Measurements from ENCODE around the gene SPRR5.

SPRR5 gene, protein sequence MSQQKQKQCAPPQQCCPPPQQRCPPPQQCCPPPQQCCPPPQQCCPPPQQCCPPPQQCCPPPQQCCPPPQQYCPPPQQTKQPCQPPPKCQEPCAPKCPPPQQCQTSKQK

DNA sequence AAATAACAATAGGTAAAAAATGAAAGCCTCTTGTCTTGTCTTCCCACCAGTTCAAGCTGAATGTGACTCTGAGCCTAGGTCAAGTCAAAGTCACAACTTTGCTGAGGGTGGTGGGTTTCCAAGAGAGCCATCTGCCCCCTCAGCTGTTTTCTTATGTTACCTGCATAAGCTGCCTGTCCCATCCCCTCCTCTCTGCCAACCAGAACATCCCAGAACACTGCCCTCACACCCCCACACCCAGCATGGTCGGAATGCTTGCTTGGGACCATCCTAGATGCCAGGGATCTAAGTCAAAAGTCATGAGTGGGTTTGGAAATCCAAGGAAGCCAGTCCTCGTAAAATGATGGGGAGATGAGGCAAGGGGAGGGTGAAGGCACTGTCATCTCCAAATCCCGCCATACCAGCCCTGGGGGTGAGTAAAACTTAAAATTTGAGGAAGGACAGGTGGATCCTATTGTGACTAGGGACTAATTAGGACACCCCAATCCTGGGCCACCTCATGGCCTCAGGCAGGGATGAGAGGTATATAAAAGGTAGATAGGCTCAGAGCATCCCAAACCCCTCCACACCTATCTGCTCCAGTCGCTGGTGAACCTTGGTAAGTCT lies at the start of gene SPRR5:
SPRR5 (plus strand) TSS at position 556 of the 606 bp plus-strand sequence. CDS start 1,349 bp downstream, outside the sequence.
- DNase-seq (ENCODE audit: low read depth) = no peak

DNA sequence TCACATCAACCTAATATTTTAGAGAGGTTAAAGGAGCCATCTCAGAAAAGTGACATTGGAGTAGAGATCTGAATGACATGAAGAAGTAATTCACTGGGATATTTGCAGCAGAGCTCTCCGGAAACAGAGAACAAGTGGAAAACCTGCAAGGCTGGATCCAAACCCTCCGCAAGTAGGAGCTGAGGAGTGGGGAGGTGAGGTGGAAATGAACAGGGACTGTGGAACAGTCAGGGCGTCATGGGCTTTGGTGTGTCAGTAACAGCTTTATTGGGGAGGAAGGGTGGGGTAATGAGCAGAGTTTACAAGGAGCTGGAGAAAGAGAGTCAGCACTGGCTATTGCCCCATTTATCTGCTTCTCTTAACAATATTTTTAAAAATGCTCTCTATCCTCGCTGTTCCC lies 48.0 kb upstream of the SPRR5 start:
- no peak for DNase-seq (ENCODE audit: low read depth)

DNA sequence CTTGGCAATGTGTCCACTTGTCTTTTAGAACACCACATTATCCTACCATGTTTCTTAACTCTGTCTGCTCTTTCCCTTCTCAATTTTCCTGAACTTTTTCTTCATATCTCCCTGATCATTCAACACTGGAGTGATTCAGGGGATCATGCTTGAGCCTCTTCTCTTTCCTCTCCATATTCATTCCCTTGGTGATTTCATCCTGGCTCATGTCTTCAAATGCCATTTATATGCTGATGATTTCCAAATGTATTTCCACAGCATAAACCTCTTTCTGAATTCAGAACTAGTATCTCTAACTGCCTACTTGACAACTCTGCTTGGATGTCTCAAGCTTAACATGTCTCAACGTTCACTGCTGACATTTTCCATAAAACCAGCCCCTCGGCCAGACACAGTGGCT lies 47.1 kb upstream of the SPRR5 start:
- no peak for DNase-seq (ENCODE audit: low read depth)

DNA sequence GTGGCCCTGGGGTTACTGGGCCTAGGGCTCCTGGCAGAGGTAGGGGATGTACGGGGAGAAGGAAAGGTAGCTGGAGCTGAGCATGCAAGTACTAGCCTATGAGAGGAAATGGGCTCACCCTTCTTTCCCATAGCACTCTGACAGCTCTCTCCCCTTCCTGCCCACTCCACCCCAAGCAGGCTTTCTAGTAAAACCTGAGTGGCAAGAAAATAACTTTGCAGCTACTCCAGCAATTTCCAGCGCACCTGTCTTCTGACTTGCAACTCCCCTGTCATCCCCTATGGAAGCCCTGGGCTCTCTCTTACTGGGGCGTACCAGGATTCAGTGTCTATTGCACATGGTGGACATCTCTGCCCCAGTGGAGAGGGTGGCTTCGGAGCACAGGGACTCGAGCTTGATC lies 45.4 kb upstream of the SPRR5 start:
- no peak for DNase-seq (ENCODE audit: low read depth)

DNA sequence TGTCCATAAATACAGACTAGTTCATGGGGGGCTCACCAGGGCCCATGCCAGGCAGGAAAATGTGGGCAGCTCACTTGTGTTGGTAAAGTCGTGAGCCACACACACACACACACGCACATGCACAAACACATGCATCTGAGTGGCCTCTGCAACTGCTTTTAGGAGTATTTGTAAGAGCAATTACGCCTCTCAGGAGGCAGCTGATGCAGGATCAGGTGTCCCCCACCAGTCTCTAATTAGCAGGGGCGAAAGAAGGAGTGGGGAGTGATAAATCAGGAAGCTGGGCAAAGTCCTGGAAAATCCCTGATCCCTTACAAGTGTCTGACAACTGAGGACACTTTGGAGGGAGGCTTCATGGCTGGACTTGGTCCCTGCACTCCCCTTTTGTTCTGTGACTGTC lies 44.4 kb upstream of the SPRR5 start:
- no peak for DNase-seq (ENCODE audit: low read depth)

DNA sequence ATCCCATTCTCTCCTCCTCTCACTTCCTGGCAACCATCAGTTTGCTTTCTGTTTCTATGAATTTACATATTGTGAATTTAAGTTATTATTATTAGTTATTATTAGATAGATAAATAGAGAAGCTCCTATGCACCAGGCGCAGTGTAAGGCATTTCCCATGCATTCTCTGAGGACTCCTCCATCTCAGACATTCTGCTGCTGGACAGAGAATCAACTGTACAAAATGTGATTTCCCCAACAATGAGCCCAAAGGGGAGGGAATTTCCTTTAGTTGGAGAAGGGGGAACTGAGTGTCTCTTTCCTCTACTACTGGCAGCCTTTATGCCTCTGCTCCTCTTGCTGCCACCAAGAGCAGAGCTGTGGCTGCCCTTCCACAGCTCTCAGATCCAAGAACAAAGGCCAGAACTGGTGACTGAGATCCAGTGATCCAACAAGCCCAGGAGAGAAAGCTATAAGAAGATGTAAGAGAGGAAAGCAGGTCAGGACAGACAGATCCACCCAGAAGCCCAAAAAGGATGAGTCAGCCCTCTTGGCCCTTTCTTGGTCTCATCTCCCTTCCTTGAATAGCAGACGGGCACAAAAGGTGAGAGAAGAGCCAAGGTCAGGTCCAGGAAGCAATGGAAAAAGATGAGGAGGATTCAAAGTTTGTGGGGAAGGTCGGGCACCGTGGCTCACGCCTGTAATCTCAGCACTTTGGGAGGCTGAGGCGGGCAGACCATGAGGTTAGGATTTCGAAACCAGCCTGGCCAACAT lies 42.1 kb upstream of the SPRR5 start:
- no peak for DNase-seq (ENCODE audit: low read depth)

DNA sequence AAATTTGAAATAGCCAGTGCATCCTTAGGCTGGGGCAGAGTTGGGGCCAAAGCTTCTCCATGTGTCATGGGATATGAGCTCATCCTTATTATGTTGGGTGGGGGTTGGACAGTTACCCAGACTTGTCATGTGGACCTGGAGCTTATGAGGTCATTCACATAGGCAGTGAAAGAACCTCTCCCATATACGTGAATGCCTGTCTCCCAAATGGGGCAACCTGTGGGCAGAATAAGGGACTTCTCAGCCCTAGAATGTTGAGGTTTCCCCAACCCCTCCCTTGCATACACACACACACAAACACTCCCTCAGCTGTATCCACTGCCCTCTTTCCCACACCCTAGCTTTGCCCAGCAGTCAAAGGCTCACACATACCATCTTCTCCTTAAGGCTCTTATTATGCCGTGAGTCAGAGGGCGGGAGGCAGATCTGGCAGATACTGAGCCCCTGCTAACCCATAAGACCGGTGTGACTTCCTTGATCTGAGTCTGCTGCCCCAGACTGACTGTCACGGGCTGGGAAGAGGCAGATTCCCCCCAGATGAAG lies 40.9 kb upstream of the SPRR5 start:
- no peak for DNase-seq (ENCODE audit: low read depth)

DNA sequence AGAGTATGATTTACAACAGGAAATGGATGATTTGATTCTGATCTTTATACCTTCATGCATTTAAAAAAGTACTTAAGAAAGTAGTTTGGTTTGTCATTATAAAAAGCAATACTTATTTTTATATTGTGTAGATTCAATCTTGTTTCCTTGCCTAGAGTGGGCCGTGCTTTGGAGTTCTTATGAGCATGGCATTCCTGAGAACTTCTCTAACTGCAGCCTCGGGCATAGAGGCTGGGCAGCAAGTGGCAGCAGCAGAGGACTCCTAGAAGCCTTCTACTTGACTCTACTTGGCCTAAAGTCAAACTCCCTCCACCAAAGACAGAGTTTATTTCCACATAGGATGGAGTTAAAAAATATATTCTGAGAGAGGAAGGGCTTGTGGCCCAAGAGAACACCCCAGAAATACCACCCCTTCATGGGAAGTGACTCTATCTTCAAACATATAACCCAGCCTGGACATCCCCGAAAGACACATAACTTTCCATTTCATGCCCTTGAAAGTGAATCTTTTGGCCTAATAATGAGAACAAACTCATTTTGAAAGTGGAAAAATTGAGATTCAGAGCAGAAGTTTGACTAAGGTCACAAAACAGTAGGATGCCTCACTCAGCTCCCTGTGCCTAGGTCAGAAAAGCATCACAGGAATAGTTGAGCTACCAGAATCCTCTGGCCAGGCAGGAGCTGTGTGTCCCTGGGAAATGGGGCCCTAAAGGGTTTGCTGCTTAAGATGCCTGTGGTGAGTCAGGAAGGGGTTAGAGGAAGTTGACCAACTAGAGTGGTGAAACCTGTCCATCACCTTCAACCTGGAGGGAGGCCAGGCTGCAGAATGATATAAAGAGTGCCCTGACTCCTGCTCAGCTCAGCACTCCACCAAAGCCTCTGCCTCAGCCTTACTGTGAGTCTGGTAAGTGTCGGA lies 39.1 kb upstream of the SPRR5 start, which contains the start of gene IVL:
IVL (plus strand) TSS at position 861 of the 916 bp plus-strand sequence. CDS start 1,252 bp downstream, outside the sequence.
- DNase-seq (ENCODE audit: low read depth) = no peak

DNA sequence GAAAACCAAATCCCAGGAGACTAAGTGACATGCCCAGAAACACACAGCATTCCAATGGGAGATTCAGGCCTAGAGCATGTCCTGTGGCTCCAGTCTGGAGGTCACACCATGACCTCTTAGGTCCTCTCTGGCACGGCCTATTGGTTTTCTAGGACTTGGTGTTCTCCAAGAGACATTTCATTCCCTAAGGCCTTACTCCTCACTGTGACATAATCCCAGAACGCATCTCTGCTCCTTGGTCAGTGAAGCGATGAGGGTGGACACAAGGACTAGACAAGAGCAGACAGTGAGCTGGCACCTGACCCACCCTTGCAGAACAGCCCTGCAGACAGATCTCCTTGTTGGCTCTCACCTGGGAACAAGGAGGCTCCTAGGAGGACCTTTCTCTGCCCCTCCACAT lies 37.8 kb upstream of the SPRR5 start:
- DNase-seq (ENCODE audit: low read depth) = no peak

DNA sequence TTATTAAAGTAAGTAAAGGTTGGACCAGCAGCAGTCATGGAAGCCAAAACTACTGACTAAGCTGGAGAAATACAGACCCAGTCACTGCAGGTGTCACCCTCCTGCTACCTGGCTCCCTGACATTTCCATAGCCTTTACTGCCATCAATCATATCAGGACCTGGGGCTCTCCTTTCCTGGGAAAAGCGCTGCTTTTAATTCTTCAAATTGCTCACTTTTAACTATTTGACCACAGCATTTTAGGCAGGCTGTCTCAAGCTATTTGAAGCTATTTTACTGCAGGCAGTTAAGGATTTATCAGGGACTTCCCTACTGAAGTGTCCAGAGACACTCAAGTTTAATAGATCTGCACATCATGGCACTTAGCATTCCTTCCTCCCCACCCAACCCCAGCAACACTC lies 34.5 kb upstream of the SPRR5 start:
- DNase-seq (ENCODE audit: low read depth) = no peak

DNA sequence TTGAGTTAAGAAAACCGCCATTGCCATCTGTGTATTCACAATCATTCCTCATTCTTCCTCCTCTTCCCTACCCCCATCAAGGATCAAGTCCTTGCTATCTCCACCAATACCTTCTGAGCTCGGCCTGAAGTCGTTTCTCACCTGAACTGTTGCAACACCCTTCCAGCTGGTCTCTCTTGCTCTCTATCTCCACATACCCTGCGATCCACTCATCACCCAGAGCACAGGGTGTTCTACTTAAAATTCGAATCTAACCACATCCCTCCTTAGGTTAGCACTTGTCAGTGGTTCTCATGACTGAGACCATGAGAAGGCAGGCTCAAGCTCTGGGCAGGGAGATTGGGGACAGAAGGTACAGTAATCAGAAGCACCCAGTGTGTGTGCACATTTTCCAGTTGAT lies 34.1 kb upstream of the SPRR5 start:
- DNase-seq (ENCODE audit: low read depth) = no peak

DNA sequence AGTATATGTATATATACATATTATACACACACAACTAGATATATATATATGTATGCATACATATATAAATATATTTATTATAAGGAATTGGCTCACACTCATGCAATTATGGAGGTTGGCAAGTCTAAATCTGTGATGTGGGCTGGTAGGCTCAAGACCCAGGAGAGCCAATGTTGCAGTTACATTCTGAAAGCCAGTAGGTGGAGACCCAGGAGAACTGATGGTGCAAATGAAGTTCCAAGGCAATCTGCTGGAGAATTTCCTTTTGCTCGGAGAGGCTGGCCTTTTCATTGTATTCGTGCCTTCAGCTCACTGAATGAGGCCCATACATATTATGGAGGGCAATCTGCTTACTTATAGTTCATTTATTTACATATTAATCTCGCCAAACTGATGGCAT lies 29.2 kb upstream of the SPRR5 start:
- DNase-seq (ENCODE audit: low read depth) = no peak

DNA sequence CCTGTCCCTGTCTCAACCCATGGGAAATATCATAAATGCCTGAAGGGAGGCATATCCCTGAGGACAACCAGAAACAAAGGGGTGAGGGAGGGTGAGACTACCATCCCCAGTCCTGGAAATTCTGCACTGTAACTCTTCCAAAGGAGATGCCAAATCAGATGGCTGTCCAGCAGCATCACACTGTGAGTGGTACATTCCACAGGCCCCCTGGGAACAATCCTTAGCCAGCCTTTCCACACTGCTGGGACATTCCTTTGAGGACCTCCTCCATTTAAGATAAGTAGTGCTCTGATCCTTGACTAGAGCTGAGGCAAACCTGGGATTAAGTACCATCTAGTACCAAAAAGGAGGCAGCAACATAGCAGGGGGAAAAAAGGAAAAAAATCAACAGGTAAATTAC lies 27.9 kb upstream of the SPRR5 start:
- DNase-seq (ENCODE audit: low read depth) = no peak

DNA sequence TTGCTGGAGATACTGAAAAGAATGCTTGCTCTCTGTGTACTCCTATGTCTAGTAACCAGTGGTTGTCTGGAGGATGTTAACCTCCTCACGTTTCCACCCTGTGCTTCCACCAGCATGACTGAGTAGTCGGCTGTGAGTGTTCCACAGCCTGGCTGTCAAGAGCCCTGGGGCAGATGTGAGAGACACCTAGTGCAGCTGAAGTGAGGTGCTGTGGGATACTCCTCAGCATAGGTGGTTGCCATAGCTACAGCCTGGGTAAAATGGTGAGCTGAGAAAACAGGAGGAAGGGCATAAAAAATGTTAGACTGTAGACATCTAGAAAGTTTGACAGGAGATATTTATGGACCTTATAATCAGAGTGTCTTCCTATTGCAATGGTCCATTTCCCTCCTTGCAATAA lies 22.8 kb upstream of the SPRR5 start:
- DNase-seq (ENCODE audit: low read depth) = no peak

DNA sequence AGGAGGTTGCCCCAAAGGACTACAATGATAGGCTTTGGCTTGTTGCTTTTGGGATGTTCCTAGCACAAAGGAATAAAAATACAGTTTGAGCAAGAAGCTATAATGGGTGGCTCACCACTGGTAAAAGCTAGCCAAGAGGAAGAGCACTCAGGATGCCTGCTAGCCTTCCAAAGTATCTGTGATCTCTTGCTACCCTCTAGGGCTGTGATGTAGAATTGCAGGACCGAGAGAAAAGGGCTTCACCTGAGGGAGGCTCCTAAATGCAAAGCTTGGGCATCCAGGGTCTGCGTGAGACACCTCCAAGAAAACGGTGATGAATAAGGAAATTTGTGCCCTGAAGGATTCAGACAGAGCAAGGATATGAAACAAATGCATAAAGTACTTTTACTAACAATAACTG lies 20.9 kb upstream of the SPRR5 start:
- no peak for DNase-seq (ENCODE audit: low read depth)

DNA sequence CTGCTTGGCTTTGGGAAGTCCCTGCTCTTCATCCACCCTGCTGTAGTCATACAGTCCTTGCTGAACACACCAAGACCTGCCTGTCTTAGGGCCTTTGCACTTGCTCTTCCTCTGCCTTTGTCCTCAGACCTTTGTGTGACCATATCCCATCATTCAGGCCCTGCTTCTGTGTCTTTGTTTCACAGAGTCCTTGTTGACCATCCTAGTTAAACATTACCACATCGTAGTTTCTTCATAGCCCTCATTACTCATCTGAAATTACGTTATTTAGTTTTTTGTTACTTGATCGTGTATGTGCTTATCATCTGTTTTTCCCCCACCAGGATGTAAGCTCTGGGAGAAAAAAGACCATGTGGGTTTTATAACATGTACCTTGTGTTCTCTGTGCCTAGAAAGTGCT lies 18.3 kb upstream of the SPRR5 start:
- no peak for DNase-seq (ENCODE audit: low read depth)

DNA sequence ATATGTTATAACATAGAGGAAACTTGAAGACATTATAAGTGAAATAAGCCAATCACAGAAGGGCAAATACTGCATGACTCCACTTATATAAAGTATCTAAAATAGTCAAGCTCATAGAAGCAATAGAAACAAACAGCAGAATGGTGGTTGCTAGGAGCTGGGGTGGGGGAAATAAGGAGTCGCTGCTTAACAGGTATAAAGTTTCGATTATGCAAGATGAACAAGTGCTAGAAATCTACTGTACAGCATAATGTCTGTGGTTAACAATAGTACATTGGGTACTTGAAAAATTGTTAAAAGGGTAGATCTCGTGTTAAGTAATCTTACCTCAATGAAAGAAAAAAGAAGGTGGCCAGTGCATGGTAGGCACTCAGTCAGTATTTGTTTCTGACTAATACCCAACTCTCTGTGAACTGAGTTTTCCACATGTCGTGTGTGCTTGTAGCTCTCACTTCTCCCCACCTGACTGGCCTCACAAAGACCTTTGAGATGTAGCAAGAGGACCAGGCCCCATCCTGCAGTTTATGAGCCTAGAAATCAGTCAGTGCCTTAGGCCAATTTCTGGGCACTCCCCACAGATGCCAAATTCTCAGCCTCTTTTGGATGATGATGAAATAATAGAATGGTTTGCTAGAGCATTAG lies 14.7 kb upstream of the SPRR5 start:
- no peak for DNase-seq (ENCODE audit: low read depth)

DNA sequence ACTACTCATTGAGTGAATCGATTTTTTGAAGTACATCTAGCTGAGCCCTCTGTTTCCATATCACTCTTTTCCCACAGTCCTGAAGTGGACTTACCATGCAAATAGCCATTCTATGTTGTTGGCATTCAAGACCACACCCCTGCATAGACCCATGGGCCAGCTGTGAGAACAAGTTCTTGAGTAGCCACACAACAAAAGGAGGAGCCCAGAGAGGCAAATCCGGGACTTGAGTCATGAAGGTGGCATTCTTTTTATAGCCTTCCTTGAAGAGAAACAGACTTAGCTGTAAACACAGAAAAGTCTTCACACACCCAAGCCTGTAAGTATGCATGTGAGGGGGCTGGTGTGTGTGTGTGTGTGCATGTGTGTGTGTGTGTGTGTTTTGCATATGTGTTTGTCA lies 13.8 kb upstream of the SPRR5 start:
- no peak for DNase-seq (ENCODE audit: low read depth)

DNA sequence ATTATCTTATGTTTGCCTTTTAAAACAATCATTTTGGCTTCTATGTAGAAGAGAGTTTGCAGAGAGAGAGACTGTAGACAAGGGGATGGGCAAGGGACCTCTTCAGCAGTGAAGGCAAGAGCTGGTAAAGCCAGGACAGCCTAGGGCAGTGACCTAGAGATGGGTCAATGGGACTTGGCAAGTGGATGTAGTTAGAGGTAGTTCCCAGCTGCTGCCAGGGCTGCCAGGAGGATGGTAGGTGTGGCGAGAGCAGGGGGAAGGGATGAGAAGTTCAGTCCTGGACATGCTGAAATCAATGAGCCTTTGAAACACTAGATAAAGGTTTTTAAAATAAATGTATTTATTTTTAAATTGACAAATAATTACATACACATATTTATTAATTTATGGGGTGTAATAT lies 6.4 kb upstream of the SPRR5 start:
- DNase-seq (ENCODE audit: low read depth) = no peak

DNA sequence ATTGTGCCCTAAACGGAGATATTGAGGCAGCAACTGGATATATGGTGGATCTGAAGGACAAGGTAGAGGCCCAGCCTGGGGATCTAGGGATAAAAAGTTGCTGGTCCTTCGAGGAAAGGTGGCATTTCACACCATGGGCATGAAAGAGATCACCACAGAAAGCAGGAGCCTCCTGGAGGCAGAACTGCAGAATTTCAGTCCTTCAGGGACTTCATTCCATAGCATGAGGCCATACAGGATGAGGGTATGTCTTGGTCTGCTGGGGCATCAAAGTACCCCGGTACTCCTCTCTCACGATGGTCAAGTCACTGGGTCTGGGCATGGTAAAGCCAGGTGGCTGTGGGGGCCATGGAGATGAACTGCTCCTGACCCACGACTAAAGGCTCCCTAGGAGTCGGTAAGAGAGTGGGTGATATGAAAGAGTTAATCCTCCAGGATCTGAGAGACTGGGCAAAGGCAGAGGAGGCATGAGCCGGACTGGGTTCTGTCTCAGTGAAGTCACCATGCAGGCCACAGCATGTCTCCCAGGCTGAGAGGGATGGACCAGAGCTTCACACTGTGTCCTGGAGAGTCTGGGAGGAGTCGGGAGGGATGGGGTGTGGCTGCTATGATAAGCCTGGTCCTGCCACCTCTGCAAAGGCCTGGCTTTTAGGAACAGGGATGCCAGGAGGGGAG lies 5.8 kb upstream of the SPRR5 start:
- no peak for DNase-seq (ENCODE audit: low read depth)

DNA sequence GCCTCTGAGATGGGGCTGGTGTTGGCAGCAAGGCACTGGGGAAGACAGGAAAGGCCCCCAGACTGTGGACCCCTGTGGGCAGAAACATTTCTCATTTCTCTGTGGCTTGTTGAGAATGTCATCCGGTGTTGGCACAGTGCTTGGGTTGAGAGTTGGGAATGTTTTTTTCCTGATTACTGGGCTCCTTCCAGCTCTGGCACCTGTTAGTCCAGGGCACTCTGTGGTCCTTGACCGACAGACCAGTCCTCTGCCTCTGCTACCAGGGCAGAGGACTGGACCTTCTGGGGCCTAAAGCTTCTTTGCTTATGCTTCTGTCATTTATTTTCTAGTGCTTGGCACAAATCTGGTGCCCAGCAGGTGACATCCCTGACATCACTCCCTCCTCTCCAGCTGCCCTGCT lies 4.8 kb upstream of the SPRR5 start:
- no peak for DNase-seq (ENCODE audit: low read depth)
